Measurements from ENCODE around the gene INTS4. TPM values are rescaled to one million over a fixed set of nuclear protein-coding genes. Genes with fewer than 3 reads are reported as not detected.

The INTS4 gene
- polyA plus RNA-seq, 1 of the 3 experiments (the other 2 are of a cell fraction) = 23.0 TPM

DNA sequence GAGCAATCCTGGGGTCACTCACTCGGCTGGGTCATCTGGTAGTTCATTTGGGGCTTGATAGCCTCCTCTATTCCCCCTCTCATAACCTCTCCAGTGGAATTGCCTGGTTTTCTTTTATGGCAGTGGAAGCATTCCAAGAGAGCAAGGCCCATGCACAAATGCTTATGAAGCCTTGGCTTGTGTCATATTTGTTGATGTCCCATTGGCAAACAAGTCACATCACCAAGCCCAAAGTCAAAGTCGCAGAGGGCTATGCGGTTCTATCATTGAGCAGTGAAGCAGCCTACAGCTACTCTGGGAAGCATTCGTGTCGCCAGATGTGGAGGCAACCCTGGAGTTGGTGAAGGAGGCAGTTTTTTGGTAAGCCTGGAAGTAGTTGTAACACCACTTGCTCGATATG is 16.3 kb upstream of the INTS4 start:
- no peak overlapping the region for H3K27ac ChIP-seq (ENCODE audit: low read depth in 2 of 2, low read length in 1 of 2)
- ChIA-PET CTCF (interaction anchor here (3.4 kb wide), 1 partner anchor 11 kb away, joined by 12 read pairs; no protein-coding TSS in a partner anchor), POLR2A (no interaction called here)
- no peaks in the 10 kb centered on the region for H3K9me2 ChIP-seq
- no peak overlapping the region for H2AFZ ChIP-seq (ENCODE audit: low read depth)
- H3K79me2 ChIP-seq (ENCODE audit: insufficient read depth) = no peaks in the 10 kb centered on the region
- TF ChIP-seq ZBTB33 (IDR thresholded peaks at IDR 0.05; ENCODE audit: borderline replicate concordance, low read depth) (no peak), POLR2AphosphoS5 (IDR thresholded peaks at IDR 0.05; ENCODE audit: low read depth, low read length) (no peak), GABPA (IDR thresholded peaks at IDR 0.05; ENCODE audit: low read depth) (no peak), RAD21 (IDR thresholded peaks at IDR 0.05; ENCODE audit: low read length) (no peak), USF1 (IDR thresholded peaks at IDR 0.05; ENCODE audit: borderline replicate concordance, low read depth) (no peak), CTCF (IDR thresholded peaks at IDR 0.05) (no peak), CHD2 (IDR thresholded peaks at IDR 0.05; ENCODE audit: low read length, partially characterized antibody) (no peak), SIN3A (IDR thresholded peaks at IDR 0.05; ENCODE audit: borderline replicate concordance, low read depth, low read length) (no peak), SMC3 (IDR thresholded peaks at IDR 0.05; ENCODE audit: low read depth, low read length) (no peak), RCOR1 (IDR thresholded peaks at IDR 0.05; ENCODE audit: low read length) (no peak), FOXJ3 (CRISPR knock-in tag; IDR thresholded peaks at IDR 0.05) (no peak), TAF1 (IDR thresholded peaks at IDR 0.05; ENCODE audit: borderline replicate concordance, low read depth, low read length) (no peak), EP300 (IDR thresholded peaks at IDR 0.05; ENCODE audit: borderline replicate concordance in 1 of 2, low read depth in 1 of 2, low read length in 1 of 2) (no peak), TEAD4 (IDR thresholded peaks at IDR 0.05; ENCODE audit: borderline replicate concordance, insufficient read depth) (no peak), RXRA (IDR thresholded peaks at IDR 0.05; ENCODE audit: borderline replicate concordance, low read depth) (no peak), NFIC (IDR thresholded peaks at IDR 0.05; ENCODE audit: borderline replicate concordance) (no peak), ELF1 (IDR thresholded peaks at IDR 0.05) (no peak), EZH2phosphoT487 (IDR thresholded peaks at IDR 0.05; ENCODE audit: borderline replicate concordance, low read depth) (no peak), YY1 (IDR thresholded peaks at IDR 0.05; ENCODE audit: low read depth) (no peak)
- TF ChIP-seq, protein P1, sequence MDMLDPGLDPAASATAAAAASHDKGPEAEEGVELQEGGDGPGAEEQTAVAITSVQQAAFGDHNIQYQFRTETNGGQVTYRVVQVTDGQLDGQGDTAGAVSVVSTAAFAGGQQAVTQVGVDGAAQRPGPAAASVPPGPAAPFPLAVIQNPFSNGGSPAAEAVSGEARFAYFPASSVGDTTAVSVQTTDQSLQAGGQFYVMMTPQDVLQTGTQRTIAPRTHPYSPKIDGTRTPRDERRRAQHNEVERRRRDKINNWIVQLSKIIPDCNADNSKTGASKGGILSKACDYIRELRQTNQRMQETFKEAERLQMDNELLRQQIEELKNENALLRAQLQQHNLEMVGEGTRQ (IDR thresholded peaks at IDR 0.05; ENCODE audit: borderline replicate concordance, low read depth, low read length) = no peak
- H3K36me3 ChIP-seq (replicated peaks in 1 of 2; ENCODE audit: control insufficient read depth in 1 of 2, insufficient read depth in 2 of 2, low read length in 1 of 2) = no peaks in the 10 kb centered on the region
- no peaks in the 10 kb centered on the region for H4K20me1 ChIP-seq (ENCODE audit: insufficient read depth)
- H3K4me2 ChIP-seq = no peak overlapping the region
- H3K27me3 ChIP-seq (ENCODE audit: insufficient read depth) = no peaks in the 10 kb centered on the region
- no peaks in the 10 kb centered on the region for H3F3A ChIP-seq (replicated peaks; ENCODE audit: insufficient read depth)
- no peak for DNase-seq
- no peak overlapping the region for H3K4me3 ChIP-seq (ENCODE audit: low read depth in 2 of 2, low read length in 1 of 2)
- no peaks in the 10 kb centered on the region for H3K4me1 ChIP-seq (ENCODE audit: control insufficient read depth in 1 of 2, insufficient read depth in 2 of 2, low read depth in 1 of 2, low read length in 1 of 2)
- no peaks in the 10 kb centered on the region for H3K9me3 ChIP-seq
- WGBS (ENCODE audit: low lambda C conversion rate) = 84% methylated on average over 6 of the region's 6 CpGs
- H3K9ac ChIP-seq = no peak overlapping the region

All from SK-N-SH (cell line).